ENCODE measurements around the gene RGS17. TPM values are rescaled to one million over a fixed set of nuclear protein-coding genes. Genes with fewer than 3 reads are reported as not detected.

RGS17 gene
- total and polyA plus RNA-seq, 4 experiments from 2014 or later, result not detected

GRCh38 chr6:152981219-152981618 is 149.9 kb downstream of the RGS17 start:
- Histone ChIP-seq H3K27ac (ENCODE audit: low read depth, low read length) (no peak overlapping the region), H3K4me1 (ENCODE audit: insufficient read depth, low read length) (peaks cover 52% of the 10 kb centered on the region), H3K36me3 (ENCODE audit: insufficient read depth, low read length) (no peaks in the 10 kb centered on the region), H3K9me3 (ENCODE audit: control insufficient read depth in 1 of 2, low read length in 2 of 2) (no peaks in the 10 kb centered on the region), H3K4me3 (ENCODE audit: low read length in 2 of 2) (no peak overlapping the region), H3K27me3 (ENCODE audit: insufficient read depth, low read length) (no peaks in the 10 kb centered on the region)
- Mint-ChIP-seq H3K4me3 (peak overlapping the region in 6 of 8 donors; percentile 1 to 37 (median 26)), H3K4me1 (peaks cover 32 to 75% (median 48%) of the 10 kb centered on the region in 4 donors), H3K36me3 (peaks cover 5 to 18% of the 10 kb centered on the region in 2 donors), H3K27me3 (no peaks in the 10 kb centered on the region), H3K27ac (no peak overlapping the region), H3K9me3 (peaks cover 0 to 3% (median 0%) of the 10 kb centered on the region in 8 donors)
- intact Hi-C loops (cut with micrococcal nuclease), result loop anchor here (5.0 kb wide), 1 partner anchor 679 kb away; no protein-coding TSS in a partner anchor
- no peak for DNase-seq
- CTCF ChIA-PET (ENCODE audit: partially characterized antibody), result no interaction called here
- POLR2A ChIA-PET (ENCODE audit: partially characterized antibody), result no interaction called here

DNA sequence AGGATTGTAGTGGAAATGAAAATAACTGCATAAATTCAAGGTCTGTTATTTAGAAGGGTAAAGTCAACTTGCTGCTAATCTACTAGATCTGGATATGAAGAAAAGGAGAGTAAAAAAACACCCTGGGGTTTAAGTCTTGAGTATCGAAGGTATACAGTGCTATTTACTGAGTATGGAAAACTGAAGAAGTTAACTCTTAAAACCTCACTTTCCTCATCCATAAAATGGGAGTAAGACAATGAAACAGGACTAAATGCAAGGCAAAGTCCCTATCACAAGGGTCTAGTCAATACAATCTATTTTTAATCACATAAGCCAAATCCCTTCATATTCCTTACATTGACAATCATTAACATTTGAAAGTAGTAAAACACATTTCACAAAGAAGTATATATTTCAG is 150.4 kb downstream of the RGS17 start:
- H3K36me3 Mint-ChIP-seq, result peaks cover 5 to 18% of the 10 kb centered on the region in 2 donors
- H3K27me3 ChIP-seq (ENCODE audit: insufficient read depth, low read length), result no peaks in the 10 kb centered on the region
- DNase-seq, result no peak
- ChIA-PET POLR2A (ENCODE audit: partially characterized antibody) (no interaction called here), CTCF (ENCODE audit: partially characterized antibody) (interaction anchor here (1.6 kb wide), 1 partner anchor 26 kb away, joined by 5 read pairs; no protein-coding TSS in a partner anchor)
- intact Hi-C loops (cut with micrococcal nuclease), result loop anchor here (5.0 kb wide), 1 partner anchor 678 kb away; no protein-coding TSS in a partner anchor
- peaks cover 0 to 3% (median 0%) of the 10 kb centered on the region in 8 donors for H3K9me3 Mint-ChIP-seq
- H3K27me3 Mint-ChIP-seq, result no peaks in the 10 kb centered on the region
- H3K27ac Mint-ChIP-seq, result no peak overlapping the region
- no peaks in the 10 kb centered on the region for H3K36me3 ChIP-seq (ENCODE audit: insufficient read depth, low read length)
- H3K4me3 Mint-ChIP-seq, result peak overlapping the region in 5 of 8 donors; percentile 3 to 49 (median 26)
- H3K4me1 Mint-ChIP-seq, result peaks cover 36 to 78% (median 48%) of the 10 kb centered on the region in 4 donors
- peaks cover 55% of the 10 kb centered on the region for H3K4me1 ChIP-seq (ENCODE audit: insufficient read depth, low read length)
- H3K4me3 ChIP-seq (ENCODE audit: low read length in 2 of 2), result no peak overlapping the region
- H3K27ac ChIP-seq (ENCODE audit: low read depth, low read length), result no peak overlapping the region
- H3K9me3 ChIP-seq (ENCODE audit: control insufficient read depth in 1 of 2, low read length in 2 of 2), result no peaks in the 10 kb centered on the region

DNA sequence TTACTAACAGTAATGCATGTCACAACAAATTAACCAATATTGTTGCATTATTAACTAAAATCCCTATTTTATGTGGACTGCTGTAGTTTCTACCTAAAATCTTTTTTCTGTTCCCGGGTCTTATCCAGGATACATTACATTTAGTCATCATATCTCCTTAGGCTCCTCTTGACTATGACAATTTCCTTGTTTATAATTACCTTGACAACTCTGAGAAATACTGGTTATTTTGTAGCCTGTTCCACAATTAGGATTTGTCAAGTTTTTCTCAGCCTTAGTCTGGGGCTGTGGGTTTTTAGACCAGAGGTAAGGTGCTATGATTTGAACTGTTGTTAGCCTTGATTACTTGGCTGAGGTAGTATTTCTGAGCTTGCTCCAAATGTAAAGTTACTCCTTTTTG is 152.0 kb downstream of the RGS17 start:
- no peak for DNase-seq
- Histone ChIP-seq H3K4me1 (ENCODE audit: insufficient read depth, low read length) (peaks cover 54% of the 10 kb centered on the region), H3K27me3 (ENCODE audit: insufficient read depth, low read length) (no peaks in the 10 kb centered on the region), H3K36me3 (ENCODE audit: insufficient read depth, low read length) (peaks cover 5% of the 10 kb centered on the region), H3K27ac (ENCODE audit: low read depth, low read length) (no peak overlapping the region), H3K9me3 (ENCODE audit: control insufficient read depth in 1 of 2, low read length in 2 of 2) (no peaks in the 10 kb centered on the region), H3K4me3 (ENCODE audit: low read length in 2 of 2) (no peak overlapping the region)
- peaks cover 0 to 7% (median 0%) of the 10 kb centered on the region in 8 donors for H3K9me3 Mint-ChIP-seq
- H3K27me3 Mint-ChIP-seq, result no peaks in the 10 kb centered on the region
- ChIA-PET POLR2A (ENCODE audit: partially characterized antibody) (no interaction called here), CTCF (ENCODE audit: partially characterized antibody) (no interaction called here)
- H3K4me3 Mint-ChIP-seq, result no peak overlapping the region
- intact Hi-C loops (cut with micrococcal nuclease), result no loop called here
- H3K4me1 Mint-ChIP-seq, result peaks cover 34 to 76% (median 45%) of the 10 kb centered on the region in 4 donors
- no peak overlapping the region for H3K27ac Mint-ChIP-seq
- peaks cover 13 to 28% of the 10 kb centered on the region in 2 donors for H3K36me3 Mint-ChIP-seq

DNA sequence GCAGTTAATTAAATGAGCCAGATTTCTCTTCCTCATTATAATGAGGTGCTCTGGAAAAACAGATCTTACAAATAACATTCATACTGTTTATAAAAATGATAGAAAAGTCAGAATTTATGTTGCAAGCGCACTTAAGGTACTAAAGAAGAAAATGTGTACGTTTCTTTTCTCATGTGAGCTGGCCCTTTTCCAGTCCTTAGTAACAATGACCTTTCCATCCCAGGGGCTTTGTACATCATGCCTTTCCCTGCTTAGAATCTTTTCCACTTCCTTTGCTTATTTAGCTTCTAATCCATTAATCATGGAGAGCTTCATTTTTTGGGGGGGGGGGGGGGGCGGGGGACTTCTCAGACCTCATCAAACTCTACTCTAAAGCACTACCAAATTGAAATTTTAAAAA is 153.0 kb downstream of the RGS17 start:
- H3K4me1 Mint-ChIP-seq, result peaks cover 34 to 66% (median 45%) of the 10 kb centered on the region in 4 donors
- Histone ChIP-seq H3K27ac (ENCODE audit: low read depth, low read length) (no peak overlapping the region), H3K9me3 (ENCODE audit: control insufficient read depth in 1 of 2, low read length in 2 of 2) (no peaks in the 10 kb centered on the region), H3K36me3 (ENCODE audit: insufficient read depth, low read length) (peaks cover 7% of the 10 kb centered on the region), H3K4me3 (ENCODE audit: low read length in 2 of 2) (no peak overlapping the region), H3K4me1 (ENCODE audit: insufficient read depth, low read length) (peaks cover 56% of the 10 kb centered on the region), H3K27me3 (ENCODE audit: insufficient read depth, low read length) (no peaks in the 10 kb centered on the region)
- H3K27me3 Mint-ChIP-seq, result no peaks in the 10 kb centered on the region
- peak overlapping the region in 1 of 8 donors; percentile 26 for H3K4me3 Mint-ChIP-seq
- CTCF ChIA-PET (ENCODE audit: partially characterized antibody), result interaction anchor here (1.0 to 2.1 kb wide), 3 partner anchors 24 to 47 kb away, joined by 3 to 6 read pairs (median 4); no protein-coding TSS in a partner anchor
- peaks cover 17 to 27% of the 10 kb centered on the region in 2 donors for H3K36me3 Mint-ChIP-seq
- H3K27ac Mint-ChIP-seq, result no peak overlapping the region
- intact Hi-C loops (cut with micrococcal nuclease), result no loop called here
- POLR2A ChIA-PET (ENCODE audit: partially characterized antibody), result no interaction called here
- H3K9me3 Mint-ChIP-seq, result peaks cover 0 to 4% (median 0%) of the 10 kb centered on the region in 8 donors
- DNase-seq, result no peak

DNA sequence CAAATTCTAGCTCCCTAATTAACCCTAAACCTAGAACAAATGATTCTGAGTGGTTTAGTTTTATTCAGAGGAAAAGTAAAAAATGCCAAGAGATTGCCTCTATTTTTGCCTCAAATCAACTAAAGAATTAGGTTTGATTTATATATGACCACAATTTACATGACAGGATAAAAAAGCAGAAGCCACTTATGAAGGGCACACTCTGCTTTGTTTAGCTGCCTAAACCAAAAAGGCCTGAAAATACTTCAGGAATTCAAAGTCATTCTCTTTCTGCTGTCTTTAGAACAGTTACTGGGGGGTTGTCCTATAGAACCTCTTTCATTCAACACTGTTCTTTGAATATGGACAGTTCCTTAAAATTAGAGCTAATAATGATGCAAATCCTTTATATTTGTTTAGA is 153.5 kb downstream of the RGS17 start:
- no peak for DNase-seq
- peak overlapping the region in 1 of 8 donors; percentile 26 for H3K4me3 Mint-ChIP-seq
- H3K27ac Mint-ChIP-seq, result no peak overlapping the region
- Histone ChIP-seq H3K36me3 (ENCODE audit: insufficient read depth, low read length) (peaks cover 12% of the 10 kb centered on the region), H3K27ac (ENCODE audit: low read depth, low read length) (no peak overlapping the region), H3K27me3 (ENCODE audit: insufficient read depth, low read length) (no peaks in the 10 kb centered on the region), H3K4me3 (ENCODE audit: low read length in 2 of 2) (no peak overlapping the region), H3K4me1 (ENCODE audit: insufficient read depth, low read length) (peaks cover 56% of the 10 kb centered on the region), H3K9me3 (ENCODE audit: control insufficient read depth in 1 of 2, low read length in 2 of 2) (no peaks in the 10 kb centered on the region)
- ChIA-PET POLR2A (ENCODE audit: partially characterized antibody) (no interaction called here), CTCF (ENCODE audit: partially characterized antibody) (interaction anchor here (1.0 to 2.1 kb wide), 3 partner anchors 23 to 48 kb away, joined by 3 to 6 read pairs (median 4); no protein-coding TSS in a partner anchor)
- H3K36me3 Mint-ChIP-seq, result peaks cover 21 to 32% of the 10 kb centered on the region in 2 donors
- intact Hi-C loops (cut with micrococcal nuclease), result no loop called here
- H3K4me1 Mint-ChIP-seq, result peaks cover 34 to 62% (median 45%) of the 10 kb centered on the region in 4 donors
- no peaks in the 10 kb centered on the region for H3K27me3 Mint-ChIP-seq
- H3K9me3 Mint-ChIP-seq, result peaks cover 0 to 4% (median 0%) of the 10 kb centered on the region in 8 donors

GRCh38 chr6:152976749-152977148 is 154.3 kb downstream of the RGS17 start:
- Histone ChIP-seq H3K27me3 (ENCODE audit: insufficient read depth, low read length) (no peaks in the 10 kb centered on the region), H3K4me3 (ENCODE audit: low read length in 2 of 2) (no peak overlapping the region), H3K27ac (ENCODE audit: low read depth, low read length) (peak overlapping the region; percentile 28), H3K4me1 (ENCODE audit: insufficient read depth, low read length) (peaks cover 49% of the 10 kb centered on the region), H3K36me3 (ENCODE audit: insufficient read depth, low read length) (peaks cover 14% of the 10 kb centered on the region), H3K9me3 (ENCODE audit: control insufficient read depth in 1 of 2, low read length in 2 of 2) (no peaks in the 10 kb centered on the region)
- CTCF ChIA-PET (ENCODE audit: partially characterized antibody), result interaction anchor here (0.8 to 2.1 kb wide), 2 partner anchors 15 to 29 kb away, joined by 3 to 6 read pairs; no protein-coding TSS in a partner anchor
- peak overlapping the region in 2 of 8 donors; percentile 16 to 26 for H3K4me3 Mint-ChIP-seq
- H3K36me3 Mint-ChIP-seq, result peaks cover 27 to 39% of the 10 kb centered on the region in 2 donors
- DNase-seq, result no peak
- no peaks in the 10 kb centered on the region for H3K27me3 Mint-ChIP-seq
- H3K4me1 Mint-ChIP-seq, result peaks cover 31 to 58% (median 40%) of the 10 kb centered on the region in 4 donors
- H3K27ac Mint-ChIP-seq, result peak overlapping the region in 4 of 7 donors; percentile 10 to 32 (median 25)
- POLR2A ChIA-PET (ENCODE audit: partially characterized antibody), result no interaction called here
- intact Hi-C loops (cut with micrococcal nuclease), result no loop called here
- peaks cover 0 to 4% (median 0%) of the 10 kb centered on the region in 8 donors for H3K9me3 Mint-ChIP-seq

- POLR2A ChIA-PET (ENCODE audit: partially characterized antibody), result no interaction called here
- H3K4me1 Mint-ChIP-seq, result peaks cover 21 to 48% (median 32%) of the 10 kb centered on the region in 4 donors
Measured at GRCh38 chr6:152975204-152975915, 155.7 kb downstream of the RGS17 start.

More at GRCh38 chr6:152975204-152975915, 155.7 kb downstream of the RGS17 start:
- H3K27ac Mint-ChIP-seq, result peak overlapping the region; percentile 22 to 85 (median 67)
- peaks cover 20% of the 10 kb centered on the region for H3K36me3 ChIP-seq (ENCODE audit: insufficient read depth, low read length)
- H3K27me3 Mint-ChIP-seq, result no peaks in the 10 kb centered on the region
- CTCF ChIA-PET (ENCODE audit: partially characterized antibody), result no interaction called here
- peak in 4 of 5 donors; percentile 5 to 36 (median 19) for DNase-seq
- H3K4me3 Mint-ChIP-seq, result peak overlapping the region in 7 of 8 donors; percentile 33 to 77 (median 65)
- H3K4me1 ChIP-seq (ENCODE audit: insufficient read depth, low read length), result peaks cover 39% of the 10 kb centered on the region
- intact Hi-C loops (cut with micrococcal nuclease), result no loop called here
- H3K9me3 ChIP-seq (ENCODE audit: control insufficient read depth in 1 of 2, low read length in 2 of 2), result no peaks in the 10 kb centered on the region
- peaks cover 0 to 4% (median under 1%) of the 10 kb centered on the region in 8 donors for H3K9me3 Mint-ChIP-seq
- H3K27me3 ChIP-seq (ENCODE audit: insufficient read depth, low read length), result no peaks in the 10 kb centered on the region
- peaks cover 38 to 47% of the 10 kb centered on the region in 2 donors for H3K36me3 Mint-ChIP-seq
- H3K4me3 ChIP-seq (ENCODE audit: low read length in 2 of 2), result peak overlapping the region in 1 of 2 donors; percentile 17
- H3K27ac ChIP-seq (ENCODE audit: low read depth, low read length), result peak overlapping the region; percentile 17

Measured in CD4-positive, alpha-beta memory T cell (primary cell).